T-helper 1 cell treated with Interleukin-12 subunit alpha and Interleukin-12 subunit beta and Interleukin-4 antibody, amounts not matched to agents 30 ng/mL and 1 ng/mL, for 36 hours (primary cell): Measurements from ENCODE around the gene SLC30A1. TPM values are rescaled to one million over a fixed set of nuclear protein-coding genes. Genes with fewer than 3 reads are reported as not detected.

ENCODE experiments used
- intact Hi-C: fragments of 100-400 bp; cut with micrococcal nuclease; formaldehyde crosslinking; loops from one replicate; pipeline ENCODE4 v1.15.1; 2024
- total RNA-seq: library from RNA; stranded (reverse); gene quantifications from 2 replicates; pipeline ENCODE4 v1.2.3, GENCODE V29; 2022

SLC30A1 gene
- total RNA-seq, result 12.3 and 12.9 TPM in 2 replicates

- intact Hi-C loops, result loop anchor here (1.0 to 10.0 kb wide), 17 partner anchors 27 to 1797 kb away; partner anchors contain the start of genes ANGEL2, ATF3, C1orf74 and DTL
These were observed at the start of gene SLC30A1 for GRCh38 chr1:211578640-211579439. Gene SLC30A1, minus strand, starts transcription at chr1:211579161. Its CDS starts 549 bp downstream, at chr1:211578612.

GRCh38 chr1:211628417-211628816, 49.5 kb upstream of the SLC30A1 start:
- intact Hi-C loops, result no loop called here

- intact Hi-C loops, result no loop called here
These were observed 48.3 kb upstream of the SLC30A1 start for GRCh38 chr1:211627259-211627658.

- intact Hi-C loops, result loop anchor here (1.0 kb wide), 1 partner anchor 49 kb away; no protein-coding TSS in a partner anchor
These were observed 46.9 kb upstream of the SLC30A1 start for GRCh38 chr1:211625866-211626265.

GRCh38 chr1:211625040-211625439, 46.1 kb upstream of the SLC30A1 start:
- intact Hi-C loops, result loop anchor here (1.0 kb wide), 1 partner anchor 48 kb away; no protein-coding TSS in a partner anchor

- intact Hi-C loops, result no loop called here
These were observed 44.6 kb upstream of the SLC30A1 start for GRCh38 chr1:211623515-211623914.

GRCh38 chr1:211621447-211622198, 42.7 kb upstream of the SLC30A1 start:
- intact Hi-C loops, result no loop called here

- intact Hi-C loops, result no loop called here
These were observed 41.1 kb upstream of the SLC30A1 start for GRCh38 chr1:211620097-211620496.

GRCh38 chr1:211619033-211619996, 40.4 kb upstream of the SLC30A1 start:
- intact Hi-C loops, result no loop called here

GRCh38 chr1:211616965-211617297, 38.0 kb upstream of the SLC30A1 start:
- intact Hi-C loops, result no loop called here

- intact Hi-C loops, result no loop called here
These were observed 37.4 kb upstream of the SLC30A1 start for GRCh38 chr1:211616231-211616964.

GRCh38 chr1:211614615-211615014, 35.7 kb upstream of the SLC30A1 start:
- intact Hi-C loops, result no loop called here

- intact Hi-C loops, result no loop called here
These were observed 35.0 kb upstream of the SLC30A1 start for GRCh38 chr1:211613951-211614350.

- intact Hi-C loops, result no loop called here
These were observed 34.4 kb upstream of the SLC30A1 start for GRCh38 chr1:211613108-211613947.

GRCh38 chr1:211612786-211613107, 33.8 kb upstream of the SLC30A1 start:
- intact Hi-C loops, result no loop called here

- intact Hi-C loops, result no loop called here
These were observed 32.9 kb upstream of the SLC30A1 start for GRCh38 chr1:211611818-211612217.

GRCh38 chr1:211610779-211611556, 32.0 kb upstream of the SLC30A1 start:
- intact Hi-C loops, result no loop called here

- intact Hi-C loops, result no loop called here
These were observed 30.4 kb upstream of the SLC30A1 start for GRCh38 chr1:211609120-211610024.
